Keratinocyte (primary cell): ENCODE data around the gene SLC33A1. TPM values are rescaled to one million over a fixed set of nuclear protein-coding genes. Genes with fewer than 3 reads are reported as not detected.

Source experiments
- DNase-seq: peaks from one replicate; pipeline ENCODE4 v3.0.0-alpha.2; 2011; ENCODE audit warnings: low read depth, missing footprints, low spot score
- FAIRE-seq: peaks from 2 replicates; lab custom pipeline; 2011; peaks lifted over from hg19 to GRCh38; lab: Jason Lieb, UNC
- H2AFZ ChIP-seq: 2 replicates; pipeline ENCODE4 v1.6.0; 2012; ENCODE audit warnings: low read length, control low read depth, inconsistent platforms; ENCODE audit not compliant: control insufficient read depth
- H3K27ac ChIP-seq: 2 replicates; pipeline ENCODE4 v1.5.1; 2011; ENCODE audit warnings: low read length; ENCODE audit not compliant: control insufficient read depth, insufficient read depth
- H3K27me3 ChIP-seq: 3 replicates; pipeline ENCODE4 v1.6.0; 2011; ENCODE audit warnings: low read length; ENCODE audit not compliant: control insufficient read depth, insufficient read depth; ENCODE audit errors: extremely low read depth
- H3K36me3 ChIP-seq, 2 experiments: 2 replicates in 1 of 2; 3 replicates in 1 of 2; pipeline ENCODE4 v1.5.1; 2011; ENCODE audit warnings: low read length in 2 of 2, mild to moderate bottlenecking in 1 of 2; ENCODE audit not compliant: control insufficient read depth in 2 of 2, insufficient read depth in 2 of 2; ENCODE audit errors: extremely low read depth in 1 of 2
- H3K4me1 ChIP-seq: 3 replicates; pipeline ENCODE4 v1.5.1; 2011; ENCODE audit warnings: low read length; ENCODE audit not compliant: control insufficient read depth, insufficient read depth; ENCODE audit errors: extremely low read depth
- H3K4me2 ChIP-seq: 3 replicates; pipeline ENCODE4 v1.6.0; 2011; ENCODE audit warnings: low read depth, low read length; ENCODE audit not compliant: control insufficient read depth, insufficient read depth; ENCODE audit errors: extremely low read depth
- H3K4me3 ChIP-seq, 3 experiments: fragments of 200-600 bp in 1 of 3; sonication (generic) in 1 of 3; 2 replicates in 2 of 3; 3 replicates in 1 of 3; pipeline ENCODE4 v1.5.1; 2011 to 2016; ENCODE audit warnings: low read length in 3 of 3, mild to moderate bottlenecking in 3 of 3, control low read depth in 2 of 3, inconsistent platforms in 1 of 3, low read depth in 1 of 3, mixed read lengths in 1 of 3, mixed run types in 1 of 3, moderate library complexity in 1 of 3; ENCODE audit not compliant: control insufficient read depth in 2 of 3, insufficient read depth in 2 of 3; ENCODE audit errors: extremely low read depth in 1 of 3
- H3K79me2 ChIP-seq: 2 replicates; pipeline ENCODE4 v1.6.0; 2012; ENCODE audit warnings: low read length; ENCODE audit not compliant: control insufficient read depth, insufficient read depth
- H3K9ac ChIP-seq: 3 replicates; pipeline ENCODE4 v1.6.0; 2011; ENCODE audit warnings: low read length; ENCODE audit not compliant: control insufficient read depth, insufficient read depth; ENCODE audit errors: extremely low read depth
- H3K9me1 ChIP-seq: 3 replicates; pipeline ENCODE4 v1.6.0; 2011; ENCODE audit warnings: low read length; ENCODE audit not compliant: control insufficient read depth, insufficient read depth; ENCODE audit errors: extremely low read depth
- H3K9me3 ChIP-seq: 2 replicates; pipeline ENCODE4 v1.5.1; 2012; ENCODE audit warnings: low read depth, low read length; ENCODE audit not compliant: control insufficient read depth
- H4K20me1 ChIP-seq: 3 replicates; pipeline ENCODE4 v1.6.0; 2011; ENCODE audit warnings: low read length; ENCODE audit not compliant: control insufficient read depth, insufficient read depth; ENCODE audit errors: extremely low read depth
- EZH2 ChIP-seq: IDR thresholded peaks from one replicate; pipeline ENCODE4 v1.6.1; 2012; ENCODE audit warnings: inconsistent platforms, mild to moderate bottlenecking, low read length, moderate library complexity
- dilution Hi-C: fragments of 300-500 bp; cut with MboI; formaldehyde crosslinking; loops from one replicate; pipeline ENCODE4 v1.7.0; 2020; ENCODE audit warnings: low sequenced_read_pairs; ENCODE audit not compliant: extremely low pct_ligation_motif_present
- polyA plus RNA-seq, 5 experiments: library from polyadenylated mRNA; depleted of rRNA in 3 of 5; stranded (reverse) in 3 of 5; stranded (forward) in 1 of 5; unstranded in 1 of 5; fragments of >200 nt; gene quantifications; 1 replicate in 1 of 5; 2 replicates in 3 of 5; 3 replicates in 1 of 5; pipeline versions ENCODE4 v1.2.1 to v1.2.3, GENCODE V29; 2011 to 2012; ENCODE audit warnings: missing spikeins in 2 of 5, low read depth in 1 of 5, low replicate concordance in 1 of 5
- TF ChIP-seq, protein P1 (sequence below), 3 experiments: IDR thresholded peaks in 1 of 3; conservative IDR thresholded peaks in 1 of 3; optimal IDR thresholded peaks in 1 of 3; 2 replicates in 2 of 3; 3 replicates in 1 of 3; pipeline versions ENCODE3 to v1.5.1; 2011; ENCODE audit warnings: low read length in 3 of 3, mild to moderate bottlenecking in 3 of 3, moderate library complexity in 2 of 3, control low read depth in 1 of 3, inconsistent platforms in 1 of 3; ENCODE audit not compliant: insufficient read depth in 2 of 3; ENCODE audit errors: extremely low read depth in 1 of 3

The SLC33A1 gene
- polyA plus RNA-seq, 1 donor (not counting 4 experiments of a cell fraction or from before 2014, with no cell fraction given) = 33.9 TPM

DNA sequence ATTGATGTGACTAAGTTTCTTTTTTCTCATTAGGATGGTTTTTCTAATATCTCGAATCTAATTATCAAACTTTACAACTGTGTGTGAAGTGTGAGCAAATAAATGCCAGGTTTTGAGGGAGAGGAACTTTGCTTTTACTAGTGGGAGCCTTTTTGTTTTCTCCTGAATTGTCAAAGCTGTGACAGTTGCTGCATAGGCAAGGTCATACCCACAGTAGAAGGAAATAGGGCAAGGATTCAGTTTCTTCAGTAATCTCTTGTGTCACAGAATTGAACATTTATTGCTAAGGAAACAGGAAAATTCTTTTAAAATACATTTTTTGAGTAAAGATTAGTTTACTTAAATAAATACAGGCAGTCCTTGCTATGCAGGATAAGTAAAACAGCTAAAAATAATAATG, 35.7 kb upstream of the SLC33A1 start:
- no peaks in the 10 kb centered on the region for H3K4me1 ChIP-seq
- H3K9me1 ChIP-seq = no peaks in the 10 kb centered on the region
- H3K27ac ChIP-seq = no peak overlapping the region
- dilution Hi-C loops = no loop called here
- no peaks in the 10 kb centered on the region for H4K20me1 ChIP-seq
- peaks cover 74% of the 10 kb centered on the region for H3K79me2 ChIP-seq
- no peaks in the 10 kb centered on the region for H3K9me3 ChIP-seq
- H3K36me3 ChIP-seq = peaks cover 1 to 3% of the 10 kb centered on the region in 2 experiments
- no peak overlapping the region for H3K4me3 ChIP-seq
- TF ChIP-seq, protein P1, sequence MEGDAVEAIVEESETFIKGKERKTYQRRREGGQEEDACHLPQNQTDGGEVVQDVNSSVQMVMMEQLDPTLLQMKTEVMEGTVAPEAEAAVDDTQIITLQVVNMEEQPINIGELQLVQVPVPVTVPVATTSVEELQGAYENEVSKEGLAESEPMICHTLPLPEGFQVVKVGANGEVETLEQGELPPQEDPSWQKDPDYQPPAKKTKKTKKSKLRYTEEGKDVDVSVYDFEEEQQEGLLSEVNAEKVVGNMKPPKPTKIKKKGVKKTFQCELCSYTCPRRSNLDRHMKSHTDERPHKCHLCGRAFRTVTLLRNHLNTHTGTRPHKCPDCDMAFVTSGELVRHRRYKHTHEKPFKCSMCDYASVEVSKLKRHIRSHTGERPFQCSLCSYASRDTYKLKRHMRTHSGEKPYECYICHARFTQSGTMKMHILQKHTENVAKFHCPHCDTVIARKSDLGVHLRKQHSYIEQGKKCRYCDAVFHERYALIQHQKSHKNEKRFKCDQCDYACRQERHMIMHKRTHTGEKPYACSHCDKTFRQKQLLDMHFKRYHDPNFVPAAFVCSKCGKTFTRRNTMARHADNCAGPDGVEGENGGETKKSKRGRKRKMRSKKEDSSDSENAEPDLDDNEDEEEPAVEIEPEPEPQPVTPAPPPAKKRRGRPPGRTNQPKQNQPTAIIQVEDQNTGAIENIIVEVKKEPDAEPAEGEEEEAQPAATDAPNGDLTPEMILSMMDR (optimal IDR thresholded peaks at IDR 0.05 in 1 of 3, IDR thresholded peaks at IDR 0.05 in 1 of 3, conservative IDR thresholded peaks at IDR 0.05 in 1 of 3; ENCODE audit: extremely low read depth in 1 of 3, insufficient read depth in 2 of 3, low read length in 3 of 3) = no peak
- no peak for TF ChIP-seq EZH2
- no peak overlapping the region for H3K4me2 ChIP-seq
- no peak overlapping the region for H3K9ac ChIP-seq
- FAIRE-seq (no peak), DNase-seq (no peak)
- H2AFZ ChIP-seq = no peak overlapping the region
- H3K27me3 ChIP-seq = no peaks in the 10 kb centered on the region

DNA sequence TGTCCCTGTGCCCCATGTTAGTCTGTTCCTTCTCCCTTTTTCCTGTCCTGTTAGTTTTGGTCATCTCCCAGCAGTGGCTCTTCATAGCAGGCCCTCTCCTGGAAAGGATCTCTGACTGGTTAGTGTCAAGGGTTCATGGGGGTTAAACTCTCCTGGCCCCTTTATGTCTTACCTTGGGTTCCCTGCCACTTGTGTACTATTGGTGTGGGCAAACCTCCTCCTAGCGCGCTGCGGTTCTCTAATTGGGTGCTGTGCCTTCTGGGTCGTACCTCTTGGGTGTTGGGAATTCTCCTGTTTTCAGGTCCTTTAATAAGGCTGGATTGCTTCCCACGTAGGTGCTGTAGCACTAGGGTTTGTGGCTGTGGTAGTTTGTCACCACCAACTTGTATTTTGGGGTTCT, 35.0 kb upstream of the SLC33A1 start:
- Histone ChIP-seq H2AFZ (no peak overlapping the region), H3K9me1 (no peaks in the 10 kb centered on the region), H3K9me3 (no peaks in the 10 kb centered on the region), H3K4me2 (no peak overlapping the region), H3K27me3 (no peaks in the 10 kb centered on the region), H4K20me1 (no peaks in the 10 kb centered on the region), H3K9ac (no peak overlapping the region), H3K4me3 (no peak overlapping the region), H3K79me2 (peaks cover 81% of the 10 kb centered on the region), H3K36me3 (peaks cover 1 to 3% of the 10 kb centered on the region in 2 experiments), H3K4me1 (no peaks in the 10 kb centered on the region), H3K27ac (no peak overlapping the region)
- FAIRE-seq (no peak), DNase-seq (no peak)
- TF ChIP-seq, protein P1 (optimal IDR thresholded peaks at IDR 0.05 in 1 of 3, IDR thresholded peaks at IDR 0.05 in 1 of 3, conservative IDR thresholded peaks at IDR 0.05 in 1 of 3; ENCODE audit: extremely low read depth in 1 of 3, insufficient read depth in 2 of 3, low read length in 3 of 3) = no peak
- TF ChIP-seq EZH2 = no peak
- dilution Hi-C loops = no loop called here
